ENCODE measurements around the gene TMEM132D.

The TMEM132D gene

GRCh38 chr12:129163861-129164260 is 740.0 kb downstream of the TMEM132D start:
- TF ChIP-seq ZNF623 (tag by site-specific recombination; IDR thresholded peaks at IDR 0.05) (no peak), PRDM6 (tag by site-specific recombination; IDR thresholded peaks at IDR 0.05) (no peak)
- Histone ChIP-seq H3K4me1 (ENCODE audit: control insufficient read depth, insufficient read depth, low read length) (no peaks in the 10 kb centered on the region), H3K4me3 (ENCODE audit: low read depth, low read length) (no peak overlapping the region), H3K36me3 (ENCODE audit: control insufficient read depth in 2 of 2, insufficient read depth in 1 of 2, low read length in 2 of 2) (no peaks in the 10 kb centered on the region), H3K27ac (ENCODE audit: extremely low read depth, low read depth, low read length) (no peak overlapping the region), H3K9me3 (ENCODE audit: control insufficient read depth, insufficient read depth, low read depth, low read length) (no peaks in the 10 kb centered on the region)
- ChIA-PET CTCF (interaction anchor here (0.5 kb wide), 1 partner anchor 520 kb away, joined by 5 read pairs; no protein-coding TSS in a partner anchor), POLR2A (no interaction called here)

- Histone ChIP-seq H3K4me1 (ENCODE audit: control insufficient read depth, insufficient read depth, low read length) (no peaks in the 10 kb centered on the region), H3K27ac (ENCODE audit: extremely low read depth, low read depth, low read length) (no peak overlapping the region), H3K36me3 (ENCODE audit: control insufficient read depth in 2 of 2, insufficient read depth in 1 of 2, low read length in 2 of 2) (no peaks in the 10 kb centered on the region), H3K9me3 (ENCODE audit: control insufficient read depth, insufficient read depth, low read depth, low read length) (no peaks in the 10 kb centered on the region), H3K4me3 (ENCODE audit: low read depth, low read length) (no peak overlapping the region)
- POLR2A ChIA-PET, result no interaction called here
- TF ChIP-seq SALL2 (tag by site-specific recombination; IDR thresholded peaks at IDR 0.05; ENCODE audit: borderline replicate concordance) (no peak), BCL11A (tag by site-specific recombination; IDR thresholded peaks at IDR 0.05; ENCODE audit: low read depth) (no peak), PRDM1 (tag by site-specific recombination; IDR thresholded peaks at IDR 0.05) (no peak), ZNF843 (tag by site-specific recombination; IDR thresholded peaks at IDR 0.05) (no peak), KLF17 (tag by site-specific recombination; IDR thresholded peaks at IDR 0.05) (no peak), ZNF48 (tag by site-specific recombination; IDR thresholded peaks at IDR 0.05) (no peak), ZNF621 (tag by site-specific recombination; IDR thresholded peaks at IDR 0.05) (no peak)
- CTCF ChIA-PET, result interaction anchor here (0.6 kb wide), 1 partner anchor 27 kb away, joined by 3 read pairs; no protein-coding TSS in a partner anchor
Measured at GRCh38 chr12:129163461-129163860, 740.4 kb downstream of the TMEM132D start.

GRCh38 chr12:129162805-129163204 is 741.0 kb downstream of the TMEM132D start:
- no peaks in the 10 kb centered on the region for H3K36me3 ChIP-seq (ENCODE audit: control insufficient read depth in 2 of 2, insufficient read depth in 1 of 2, low read length in 2 of 2)
- CTCF ChIA-PET, result interaction anchor here (0.6 kb wide), 1 partner anchor 28 kb away, joined by 3 read pairs; no protein-coding TSS in a partner anchor
- H3K4me1 ChIP-seq (ENCODE audit: control insufficient read depth, insufficient read depth, low read length), result no peaks in the 10 kb centered on the region
- no peak overlapping the region for H3K4me3 ChIP-seq (ENCODE audit: low read depth, low read length)
- POLR2A ChIA-PET, result no interaction called here
- H3K27ac ChIP-seq (ENCODE audit: extremely low read depth, low read depth, low read length), result no peak overlapping the region
- H3K9me3 ChIP-seq (ENCODE audit: control insufficient read depth, insufficient read depth, low read depth, low read length), result no peaks in the 10 kb centered on the region
- TF ChIP-seq ZNF473 (tag by site-specific recombination; IDR thresholded peaks at IDR 0.05), result no peak
- TF ChIP-seq ZNF660 (tag by site-specific recombination; IDR thresholded peaks at IDR 0.05), result no peak
- no peak for TF ChIP-seq HOXD13 (CRISPR knock-in tag; IDR thresholded peaks at IDR 0.05; ENCODE audit: borderline replicate concordance)

GRCh38 chr12:129161511-129161910 is 742.3 kb downstream of the TMEM132D start:
- Histone ChIP-seq H3K27ac (ENCODE audit: extremely low read depth, low read depth, low read length) (no peak overlapping the region), H3K9me3 (ENCODE audit: control insufficient read depth, insufficient read depth, low read depth, low read length) (no peaks in the 10 kb centered on the region), H3K36me3 (ENCODE audit: control insufficient read depth in 2 of 2, insufficient read depth in 1 of 2, low read length in 2 of 2) (no peaks in the 10 kb centered on the region), H3K4me3 (ENCODE audit: low read depth, low read length) (no peak overlapping the region), H3K4me1 (ENCODE audit: control insufficient read depth, insufficient read depth, low read length) (no peaks in the 10 kb centered on the region)
- CTCF ChIA-PET, result no interaction called here
- POLR2A ChIA-PET, result no interaction called here
- TF ChIP-seq ZBTB49 (tag by site-specific recombination; IDR thresholded peaks at IDR 0.05; ENCODE audit: low read depth), result no peak
- TF ChIP-seq SCRT2 (tag by site-specific recombination; IDR thresholded peaks at IDR 0.05), result no peak
- no peak for TF ChIP-seq ZNF623 (tag by site-specific recombination; IDR thresholded peaks at IDR 0.05)
- no peak for TF ChIP-seq ZNF223 (tag by site-specific recombination; IDR thresholded peaks at IDR 0.05)

Data from HEK293 (cell line).